Activated CD4-positive, alpha-beta T cell treated with anti-CD3 and anti-CD28 coated beads, Interleukin-2, amount 50 U/mL, for 48 hours (primary cell): ENCODE data around the gene LTO1.
A peak's percentile ranks its signal among the peaks of the same experiment; 100 is the strongest.

ENCODE experiments used
- DNase-seq, 2 experiments: peaks; one replicate each; pipeline ENCODE4 v3.0.0-alpha.2; 2020

Gene LTO1, protein sequence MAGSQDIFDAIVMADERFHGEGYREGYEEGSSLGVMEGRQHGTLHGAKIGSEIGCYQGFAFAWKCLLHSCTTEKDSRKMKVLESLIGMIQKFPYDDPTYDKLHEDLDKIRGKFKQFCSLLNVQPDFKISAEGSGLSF

GRCh38 chr11:69674886-69675714, at the start of gene LTO1:
Gene LTO1 (minus strand): TSS chr11:69675353. CDS start chr11:69675239, 114 bp downstream.
- peak; percentile 94 for DNase-seq

GRCh38 chr11:69721745-69722144, 46.6 kb upstream of the LTO1 start:
- no peak for DNase-seq

- DNase-seq, result no peak
These were observed 46.0 kb upstream of the LTO1 start for GRCh38 chr11:69721106-69721505.

GRCh38 chr11:69718912-69719311, 43.8 kb upstream of the LTO1 start:
- no peak for DNase-seq

DNA sequence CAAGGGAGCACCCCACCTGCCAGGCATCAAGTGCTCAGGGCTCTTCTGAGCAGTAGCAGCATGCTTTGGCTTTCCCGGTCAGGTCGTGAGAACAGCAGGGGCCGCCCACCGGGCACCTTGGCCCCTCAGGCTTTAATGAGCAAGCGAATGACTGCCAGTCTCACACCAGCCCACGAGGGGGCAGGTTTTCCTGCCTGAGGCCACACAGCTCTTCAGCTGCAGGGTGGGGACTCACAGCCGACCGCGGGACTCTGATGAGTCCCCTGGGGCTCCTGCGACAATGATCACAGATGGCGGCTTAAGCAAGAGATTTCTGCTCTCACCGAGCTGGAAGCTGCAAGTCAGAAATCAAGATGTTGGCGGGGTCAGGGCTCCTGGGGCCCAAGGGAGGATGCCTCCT, 43.0 kb upstream of the LTO1 start:
- DNase-seq, result peak in 1 of 2 experiments; percentile 14

DNA sequence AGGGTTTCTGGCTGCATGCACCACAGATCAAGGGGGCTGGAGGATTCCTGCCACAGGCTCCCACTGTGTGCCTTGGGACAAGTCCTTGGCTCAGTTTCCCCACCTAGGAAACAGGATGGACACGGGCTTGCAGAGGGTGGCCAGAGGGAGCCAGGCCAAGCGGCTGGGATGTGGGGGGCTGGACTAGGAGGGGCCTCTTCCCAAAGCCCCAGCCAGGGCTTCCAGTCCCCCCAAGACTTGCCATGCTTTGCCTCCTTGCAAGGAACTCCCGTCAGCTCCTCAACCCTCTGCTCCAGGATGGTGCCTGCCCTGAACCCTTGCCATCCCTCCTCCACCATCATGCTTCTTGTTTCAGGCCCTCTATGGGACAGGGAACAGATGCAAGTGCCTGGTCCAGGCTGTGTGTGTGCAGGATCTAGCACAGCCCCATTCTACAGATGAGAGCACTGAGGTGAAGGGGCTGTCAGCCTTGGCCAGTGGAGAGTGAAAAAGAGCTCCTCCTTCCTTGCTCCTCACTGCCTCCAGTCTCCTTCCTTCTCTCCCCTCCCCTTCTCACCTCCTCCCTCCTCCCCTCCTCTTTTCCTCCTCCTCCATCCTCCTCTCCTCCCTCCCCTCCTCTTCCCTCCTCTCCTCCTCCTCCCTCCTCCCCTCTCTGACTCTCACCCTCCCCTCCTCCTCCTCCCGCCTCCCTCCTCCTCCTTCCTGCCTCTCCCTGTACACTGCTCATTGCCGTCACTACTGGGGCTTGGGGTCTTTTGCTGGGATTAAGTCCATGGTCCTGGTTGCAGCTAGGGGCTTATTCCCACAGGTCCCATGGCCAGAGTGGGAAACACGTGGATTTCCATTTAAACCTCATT, 42.0 kb upstream of the LTO1 start:
- DNase-seq, result no peak

DNA sequence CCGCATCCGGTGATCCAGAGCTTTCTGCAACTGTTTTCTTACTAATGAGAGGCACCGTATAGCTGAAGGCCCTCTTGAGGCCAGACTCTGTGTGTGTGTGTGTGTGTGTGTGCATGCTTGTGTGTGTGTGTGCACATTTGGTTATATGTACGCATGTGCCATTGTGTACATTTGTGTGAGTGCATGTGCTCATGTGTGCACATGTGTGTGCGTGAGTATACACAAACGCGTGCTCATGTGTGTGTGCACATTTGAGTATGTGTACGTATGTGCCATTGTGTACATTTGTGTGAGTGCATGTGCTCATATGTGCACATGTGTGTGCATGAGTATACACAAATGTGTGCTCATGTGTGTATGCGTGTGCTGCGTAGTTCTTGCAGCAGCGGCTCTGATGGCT, 40.9 kb upstream of the LTO1 start:
- DNase-seq, result no peak

DNA sequence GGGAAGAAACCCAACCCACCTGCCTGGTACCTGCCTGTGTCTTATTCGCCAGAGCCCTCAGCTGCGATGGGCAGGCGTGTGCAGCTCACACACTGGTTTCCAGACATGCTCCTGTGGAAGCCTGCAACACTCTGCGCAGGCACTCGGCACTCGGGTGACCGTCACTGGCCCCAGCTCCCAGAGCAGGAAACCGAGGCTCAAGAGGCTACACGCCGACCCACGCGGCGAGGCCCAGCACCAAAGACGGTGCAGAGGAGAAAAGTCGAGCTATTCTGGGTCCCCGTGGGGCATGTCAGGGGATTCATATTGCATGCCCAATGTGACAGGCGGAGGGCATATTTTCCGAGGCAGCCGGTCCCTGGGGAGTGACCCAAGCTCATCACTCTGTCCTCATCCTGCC, 40.3 kb upstream of the LTO1 start:
- DNase-seq, result no peak

DNA sequence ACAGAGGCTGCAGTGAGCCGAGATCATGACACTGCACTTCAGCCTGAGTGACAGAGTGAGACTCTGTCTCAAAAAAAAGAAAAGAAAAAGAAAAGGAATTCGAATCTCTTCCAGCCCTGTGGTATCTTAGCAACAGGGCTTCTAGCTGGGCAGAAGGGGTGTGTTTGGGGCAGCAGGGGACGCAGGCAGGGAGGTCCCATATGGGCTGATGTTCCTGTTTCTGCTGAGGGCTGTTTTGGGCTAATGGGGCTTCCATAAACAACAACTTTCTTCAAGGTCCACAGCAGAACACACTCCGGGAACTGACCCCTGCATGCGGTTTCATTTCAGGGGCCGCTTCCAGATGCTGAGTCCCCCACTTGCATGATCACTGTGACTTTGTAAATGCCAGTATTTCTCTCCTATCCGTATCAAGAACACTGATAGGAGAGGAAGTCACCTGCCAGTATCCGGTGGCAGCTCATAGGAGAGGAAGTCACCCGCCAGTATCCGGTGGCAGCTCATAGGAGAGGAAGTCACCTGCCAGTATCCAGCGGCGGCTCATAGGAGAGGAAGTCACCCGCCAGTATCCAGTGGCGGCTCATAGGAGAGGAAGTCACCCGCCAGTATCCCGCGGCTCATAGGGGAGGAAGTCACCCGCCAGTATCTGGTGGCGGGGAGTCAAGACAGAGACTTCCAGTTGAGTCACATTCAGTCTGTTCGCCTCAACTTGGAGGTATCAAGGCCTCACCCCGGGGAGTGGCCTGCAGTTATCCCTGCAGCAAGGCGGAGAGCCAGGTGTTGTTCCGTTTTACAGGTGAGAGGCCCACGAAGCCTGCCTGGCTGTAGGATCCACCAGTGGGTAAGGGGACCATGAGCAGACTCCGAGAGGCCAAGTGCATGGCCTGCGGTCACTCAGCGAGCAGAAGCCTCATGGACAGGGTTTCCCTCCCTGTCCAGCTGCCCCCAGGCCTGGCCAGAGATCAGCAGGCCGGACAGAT, 37.0 kb upstream of the LTO1 start:
- peak in 1 of 2 experiments; percentile 21 for DNase-seq

- no peak for DNase-seq
These were observed 33.7 kb upstream of the LTO1 start for GRCh38 chr11:69708736-69709401.

DNA sequence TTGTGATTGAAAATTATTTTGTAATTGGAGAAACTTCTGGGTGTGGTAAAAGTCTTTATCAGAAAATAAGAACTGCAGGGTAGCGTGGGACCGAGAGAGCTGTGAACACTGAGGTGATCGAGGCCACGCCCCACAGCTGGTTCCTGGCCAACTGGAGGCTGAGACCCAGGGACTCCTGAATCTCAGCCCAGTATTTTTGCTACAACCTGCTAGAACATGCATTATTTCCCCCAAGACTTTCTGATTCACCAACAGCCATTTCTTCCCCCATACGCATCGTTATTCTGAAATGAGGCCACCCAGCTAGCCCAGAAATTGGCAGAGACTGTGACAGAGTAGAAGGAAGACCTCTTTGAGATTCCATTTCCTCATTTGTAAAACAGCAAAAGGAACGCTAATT, 32.0 kb upstream of the LTO1 start:
- DNase-seq, result no peak

DNA sequence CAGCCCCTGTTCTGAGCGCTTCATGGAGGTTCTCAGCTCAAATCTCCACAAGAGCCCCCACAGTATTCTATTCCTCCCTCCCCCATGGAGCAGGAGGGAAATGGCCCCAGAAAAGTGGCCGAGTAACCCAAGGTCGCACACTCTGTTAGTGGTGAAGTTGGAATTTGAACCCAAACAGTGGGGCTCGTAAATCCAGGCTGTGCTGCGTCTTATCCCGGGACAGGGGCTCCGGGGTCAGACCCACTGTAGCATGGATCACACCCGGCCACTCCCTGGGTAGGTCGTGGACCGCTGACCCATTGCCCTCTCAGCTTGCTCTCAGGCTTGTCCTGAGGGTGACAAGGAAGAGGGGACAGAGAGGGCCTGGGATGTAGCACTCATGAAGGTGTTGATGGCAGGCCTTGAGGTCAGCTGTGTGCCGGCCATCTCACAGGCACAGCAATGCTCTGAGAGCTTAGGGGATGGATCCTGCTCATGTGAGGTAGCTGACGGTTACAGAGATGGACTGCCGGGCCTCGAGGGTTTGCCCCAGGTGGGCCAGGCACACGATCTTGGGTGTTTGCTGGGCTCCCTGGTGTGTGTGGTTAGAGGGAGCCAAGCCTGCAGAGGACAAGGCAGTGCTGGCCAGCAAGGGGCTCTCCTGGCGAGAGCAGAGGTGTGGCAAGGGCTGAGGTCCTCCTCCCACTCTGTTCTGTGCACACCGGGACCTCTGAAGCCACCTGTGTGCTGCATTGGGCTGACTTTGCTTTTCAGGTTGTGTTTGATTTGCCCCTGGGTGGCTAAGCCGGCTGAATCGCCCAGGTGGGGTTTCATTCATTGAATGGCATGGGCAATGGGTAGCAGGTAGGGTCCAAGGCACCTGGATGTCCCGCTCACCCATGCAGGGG, 31.0 kb upstream of the LTO1 start:
- no peak for DNase-seq

DNA sequence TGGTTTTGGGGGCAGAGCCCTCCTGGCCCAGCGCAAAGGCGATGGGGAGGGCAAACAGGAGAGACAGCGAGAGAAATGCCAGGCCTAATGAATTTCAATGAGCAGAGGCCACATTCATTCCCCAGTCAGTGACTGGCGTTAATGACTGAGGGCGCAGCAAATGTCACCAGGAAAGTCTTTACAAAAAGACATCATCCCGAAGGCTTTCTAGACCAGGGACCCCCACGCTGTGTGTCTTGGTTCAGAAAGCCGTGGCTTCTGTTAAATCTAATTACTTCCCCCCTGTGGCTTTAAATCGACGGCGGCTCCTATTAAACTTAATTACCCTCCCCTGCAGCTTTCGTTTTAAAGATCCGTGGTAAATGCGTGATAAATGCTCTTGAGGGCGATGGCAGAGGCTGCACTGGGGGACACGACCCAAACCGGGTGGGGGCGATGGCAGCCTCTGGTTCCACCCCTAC, 30.2 kb upstream of the LTO1 start:
- DNase-seq, result no peak

- peak in 1 of 2 experiments; percentile 20 for DNase-seq
These were observed 29.5 kb upstream of the LTO1 start for GRCh38 chr11:69704508-69705253.

GRCh38 chr11:69703768-69704507, 28.8 kb upstream of the LTO1 start, which contains the start of gene FGF19:
Gene FGF19 (minus strand): TSS chr11:69704022. CDS start chr11:69703876, 146 bp downstream.
- peak in 1 of 2 experiments; percentile 20 for DNase-seq

DNA sequence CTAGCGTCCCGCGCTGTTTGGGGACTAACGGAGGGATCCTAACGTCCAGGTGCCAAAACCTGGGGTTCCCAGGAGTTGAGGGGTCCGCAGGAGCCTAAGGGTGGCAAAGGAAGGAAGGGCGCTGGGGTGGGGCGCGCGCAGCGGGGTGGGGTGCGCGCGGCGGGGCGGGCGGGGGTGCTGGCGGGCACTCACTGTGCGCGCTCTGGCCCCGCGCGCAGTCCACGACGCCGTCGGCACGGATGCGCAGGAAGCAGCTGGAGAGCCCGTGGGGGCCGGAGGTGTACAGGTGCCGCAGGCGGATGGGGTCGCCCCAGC, 28.3 kb upstream of the LTO1 start:
- no peak for DNase-seq

DNA sequence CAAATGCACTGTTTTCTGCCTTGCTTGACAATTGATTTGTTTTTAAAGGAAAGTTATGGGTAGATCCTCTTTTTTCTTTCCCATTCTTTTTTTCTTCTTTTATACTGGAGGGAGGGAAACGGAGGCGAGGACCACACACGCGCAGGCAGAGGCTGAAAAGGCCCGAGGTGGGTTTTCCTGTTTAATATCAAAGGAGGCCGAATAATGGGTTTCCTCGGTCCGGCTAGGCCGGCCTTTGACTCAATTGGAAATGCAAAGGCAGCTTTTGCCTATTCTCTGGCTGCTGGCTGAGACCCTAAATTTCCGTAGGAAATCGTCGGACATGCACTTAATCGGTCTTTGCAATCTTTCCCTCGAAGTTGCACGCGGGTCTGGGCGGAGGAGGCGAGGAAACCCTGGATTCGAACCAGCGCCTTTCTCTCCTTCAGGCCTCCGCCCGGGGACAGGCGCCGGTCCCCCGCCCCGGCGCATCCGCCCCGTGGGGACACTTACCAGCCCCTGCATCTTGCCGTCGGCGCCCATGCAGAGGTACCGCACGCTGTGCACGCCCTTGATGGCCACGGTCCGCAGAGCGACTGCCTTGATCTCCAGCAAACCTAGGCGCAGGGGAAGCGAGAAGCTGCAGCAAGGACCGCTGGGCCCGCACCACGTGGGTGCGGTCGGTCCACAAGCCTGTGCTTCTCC, 27.8 kb upstream of the LTO1 start:
- no peak for DNase-seq

DNA sequence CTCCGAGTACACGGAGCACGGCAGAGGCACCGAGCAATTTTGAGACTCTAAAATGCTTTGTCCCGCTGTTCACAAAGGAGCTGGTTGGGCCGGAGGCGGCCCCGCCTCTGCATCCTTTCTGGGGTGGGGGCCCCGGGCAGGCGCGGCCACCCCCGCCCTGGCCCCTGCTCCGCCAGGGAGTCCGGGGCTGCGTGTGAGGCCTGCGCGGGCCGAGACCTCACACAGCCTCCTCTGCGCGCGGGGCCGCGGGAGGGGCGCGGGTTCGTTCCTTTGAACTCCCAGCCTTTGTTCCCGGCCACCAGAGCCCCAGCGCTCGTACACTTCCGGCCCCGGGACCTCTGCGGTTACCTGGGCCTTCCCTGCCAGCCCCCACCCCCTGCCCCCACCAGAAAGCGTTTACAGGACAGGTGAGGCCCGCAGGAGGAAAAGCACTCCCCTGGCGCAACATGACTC, 27.1 kb upstream of the LTO1 start:
- no peak for DNase-seq
